NCI-H69 (cell line): ENCODE measurements around the gene GALNT1.

ENCODE experiments used
- DNase-seq: peaks from one replicate; lab custom pipeline; 2025; lab: John Stamatoyannopoulos, UW

GALNT1 gene

GRCh38 chr18:35582899-35583558 lies 1.5 kb downstream of the GALNT1 start:
- peak; percentile 92 for DNase-seq

- no peak for DNase-seq
Measured at GRCh38 chr18:35584735-35585134, 3.2 kb downstream of the GALNT1 start.

GRCh38 chr18:35585608-35586007 lies 4.1 kb downstream of the GALNT1 start:
- no peak for DNase-seq

- DNase-seq: no peak
Measured at GRCh38 chr18:35588122-35588521, 6.6 kb downstream of the GALNT1 start.

GRCh38 chr18:35588995-35589394 lies 7.5 kb downstream of the GALNT1 start:
- no peak for DNase-seq

GRCh38 chr18:35589546-35589945 lies 8.0 kb downstream of the GALNT1 start:
- DNase-seq: no peak

- no peak for DNase-seq
Measured at GRCh38 chr18:35590935-35591334, 9.4 kb downstream of the GALNT1 start.

- DNase-seq: no peak
Measured at GRCh38 chr18:35592298-35592697, 10.8 kb downstream of the GALNT1 start.

- no peak for DNase-seq
Measured at GRCh38 chr18:35593859-35594258, 12.3 kb downstream of the GALNT1 start.

- no peak for DNase-seq
Measured at GRCh38 chr18:35597758-35598157, 16.2 kb downstream of the GALNT1 start.

- DNase-seq: no peak
Measured at GRCh38 chr18:35602193-35602820, 20.8 kb downstream of the GALNT1 start.

- no peak for DNase-seq
Measured at GRCh38 chr18:35603008-35603407, 21.5 kb downstream of the GALNT1 start.

- DNase-seq: no peak
Measured at GRCh38 chr18:35603528-35603927, 22.0 kb downstream of the GALNT1 start.

GRCh38 chr18:35604369-35604768 lies 22.8 kb downstream of the GALNT1 start:
- DNase-seq: no peak

GRCh38 chr18:35605686-35606417 lies 24.3 kb downstream of the GALNT1 start:
- no peak for DNase-seq

- peak; percentile 97 for DNase-seq
Measured at GRCh38 chr18:35609236-35609635, 27.7 kb downstream of the GALNT1 start.

- DNase-seq: peak; percentile 99
Measured at GRCh38 chr18:35610089-35610488, 28.5 kb downstream of the GALNT1 start.

- DNase-seq: peak; percentile 68
Measured at GRCh38 chr18:35610724-35611123, 29.2 kb downstream of the GALNT1 start.

GRCh38 chr18:35611518-35611917 lies 30.0 kb downstream of the GALNT1 start:
- peak; percentile 84 for DNase-seq

- DNase-seq: no peak
Measured at GRCh38 chr18:35616074-35616473, 34.5 kb downstream of the GALNT1 start.

- DNase-seq: peak; percentile 82
Measured at GRCh38 chr18:35616664-35617423, 35.3 kb downstream of the GALNT1 start.

GRCh38 chr18:35617865-35618264 lies 36.3 kb downstream of the GALNT1 start:
- DNase-seq: no peak
